Left lung (tissue), 10 donors: Measurements from ENCODE around the gene TMEM267. TPM values are rescaled to one million over a fixed set of nuclear protein-coding genes. Genes with fewer than 3 reads are reported as not detected.

Experiments used
- ATAC-seq: fragments of 200-7000 bp; cut with Tn5 transposase; one replicate; pipeline ENCODE4 v1.9.1; 2020; ENCODE audit warnings: moderate library complexity
- DNase-seq, 4 donors: peaks; one replicate each; pipeline ENCODE4 v3.0.0-alpha.2; 2013 to 2020
- H3K27ac ChIP-seq, 2 donors: fragments of 200-600 bp; sonication (generic) in 1 of 2; one replicate each; pipeline versions ENCODE4 v1.5.0 to v1.8.0; 2020 to 2021
- H3K27me3 ChIP-seq, 2 donors: fragments of 200-600 bp; sonication (generic) in 1 of 2; one replicate each; pipeline versions ENCODE4 v1.5.0 to v1.8.0; 2020 to 2021
- H3K36me3 ChIP-seq, 2 donors: fragments of 200-600 bp; sonication (generic) in 1 of 2; one replicate each; pipeline versions ENCODE4 v1.5.0 to v1.8.0; 2020 to 2021
- H3K4me1 ChIP-seq, 2 donors: fragments of 200-600 bp; one replicate each; pipeline ENCODE4 v1.8.0; 2021
- H3K4me3 ChIP-seq, 2 donors: fragments of 200-600 bp; sonication (generic) in 1 of 2; one replicate each; pipeline versions ENCODE4 v1.5.0 to v1.8.0; 2020 to 2021; ENCODE audit warnings: mild to moderate bottlenecking in 1 of 2
- H3K9me3 ChIP-seq, 2 donors: fragments of 200-600 bp; sonication (generic) in 1 of 2; one replicate each; pipeline versions ENCODE4 v1.5.0 to v1.8.0; 2020 to 2021
- intact Hi-C, 2 donors: fragments of 100-400 bp; cut with DNase I; formaldehyde crosslinking; loops; one replicate each; pipeline versions ENCODE4 v1.11.2 to v1.14.2; 2022
- polyA plus RNA-seq, 6 donors: library from polyadenylated mRNA; unstranded; fragments of 120-200 nt; gene quantifications; one replicate each; pipeline ENCODE4 v1.2.1, GENCODE V29; 2013; ENCODE audit not compliant: insufficient read length in 6 of 6
- total RNA-seq, 2 donors: library from RNA; stranded (reverse); fragmentation: NEBNext Ultra II Directional; extraction: Animal tissue kit (Norgen Biotek cat#: 25700); gene quantifications; one replicate each; pipeline ENCODE4 v1.2.1, GENCODE V29; 2021
- TF ChIP-seq, protein P1 (sequence below), 2 donors: fragments of 200-600 bp; sonication (generic) in 1 of 2; IDR thresholded peaks; one replicate each; pipeline versions ENCODE4 v1.5.0 to v1.8.0; 2021; ENCODE audit warnings: antibody characterized with exemption in 2 of 2
- donor health status: DM: no; HTN: yes; CAD: no.
- donor health status: DM: no; HTN: no; CAD: no.

The TMEM267 gene
- total and polyA plus RNA-seq, 8 donors = 13.2 to 15.6 (median 14.0) TPM

DNA sequence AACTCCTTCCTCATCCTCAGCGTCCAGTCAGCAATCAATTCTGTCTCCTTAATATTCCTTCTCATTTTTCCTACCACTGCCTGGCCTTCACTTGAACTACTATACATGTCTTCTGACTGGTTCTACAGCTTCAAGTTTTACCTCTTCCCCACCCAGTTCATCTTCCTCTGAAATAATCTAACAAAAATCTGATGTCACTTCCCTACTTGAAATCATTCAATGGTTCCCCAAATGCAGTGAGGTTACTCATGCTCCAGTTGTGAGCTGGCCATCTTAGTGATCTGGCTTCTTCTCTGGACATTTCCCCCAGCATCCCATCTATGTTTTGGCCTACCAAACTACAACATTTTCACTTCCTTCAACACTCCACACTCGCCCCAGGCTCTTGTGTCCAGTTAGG lies 14.9 kb upstream of the TMEM267 start:
- TF ChIP-seq, protein P1, sequence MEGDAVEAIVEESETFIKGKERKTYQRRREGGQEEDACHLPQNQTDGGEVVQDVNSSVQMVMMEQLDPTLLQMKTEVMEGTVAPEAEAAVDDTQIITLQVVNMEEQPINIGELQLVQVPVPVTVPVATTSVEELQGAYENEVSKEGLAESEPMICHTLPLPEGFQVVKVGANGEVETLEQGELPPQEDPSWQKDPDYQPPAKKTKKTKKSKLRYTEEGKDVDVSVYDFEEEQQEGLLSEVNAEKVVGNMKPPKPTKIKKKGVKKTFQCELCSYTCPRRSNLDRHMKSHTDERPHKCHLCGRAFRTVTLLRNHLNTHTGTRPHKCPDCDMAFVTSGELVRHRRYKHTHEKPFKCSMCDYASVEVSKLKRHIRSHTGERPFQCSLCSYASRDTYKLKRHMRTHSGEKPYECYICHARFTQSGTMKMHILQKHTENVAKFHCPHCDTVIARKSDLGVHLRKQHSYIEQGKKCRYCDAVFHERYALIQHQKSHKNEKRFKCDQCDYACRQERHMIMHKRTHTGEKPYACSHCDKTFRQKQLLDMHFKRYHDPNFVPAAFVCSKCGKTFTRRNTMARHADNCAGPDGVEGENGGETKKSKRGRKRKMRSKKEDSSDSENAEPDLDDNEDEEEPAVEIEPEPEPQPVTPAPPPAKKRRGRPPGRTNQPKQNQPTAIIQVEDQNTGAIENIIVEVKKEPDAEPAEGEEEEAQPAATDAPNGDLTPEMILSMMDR (IDR thresholded peaks at IDR 0.05) = no peak
- no peaks in the 10 kb centered on the region for H3K36me3 ChIP-seq
- DNase-seq (no peak), ATAC-seq (no peak)
- no peak overlapping the region for H3K27ac ChIP-seq
- no peaks in the 10 kb centered on the region for H3K9me3 ChIP-seq
- no peak overlapping the region for H3K4me3 ChIP-seq
- H3K27me3 ChIP-seq = no peaks in the 10 kb centered on the region
- intact Hi-C loops = no loop called here
- no peaks in the 10 kb centered on the region for H3K4me1 ChIP-seq

DNA sequence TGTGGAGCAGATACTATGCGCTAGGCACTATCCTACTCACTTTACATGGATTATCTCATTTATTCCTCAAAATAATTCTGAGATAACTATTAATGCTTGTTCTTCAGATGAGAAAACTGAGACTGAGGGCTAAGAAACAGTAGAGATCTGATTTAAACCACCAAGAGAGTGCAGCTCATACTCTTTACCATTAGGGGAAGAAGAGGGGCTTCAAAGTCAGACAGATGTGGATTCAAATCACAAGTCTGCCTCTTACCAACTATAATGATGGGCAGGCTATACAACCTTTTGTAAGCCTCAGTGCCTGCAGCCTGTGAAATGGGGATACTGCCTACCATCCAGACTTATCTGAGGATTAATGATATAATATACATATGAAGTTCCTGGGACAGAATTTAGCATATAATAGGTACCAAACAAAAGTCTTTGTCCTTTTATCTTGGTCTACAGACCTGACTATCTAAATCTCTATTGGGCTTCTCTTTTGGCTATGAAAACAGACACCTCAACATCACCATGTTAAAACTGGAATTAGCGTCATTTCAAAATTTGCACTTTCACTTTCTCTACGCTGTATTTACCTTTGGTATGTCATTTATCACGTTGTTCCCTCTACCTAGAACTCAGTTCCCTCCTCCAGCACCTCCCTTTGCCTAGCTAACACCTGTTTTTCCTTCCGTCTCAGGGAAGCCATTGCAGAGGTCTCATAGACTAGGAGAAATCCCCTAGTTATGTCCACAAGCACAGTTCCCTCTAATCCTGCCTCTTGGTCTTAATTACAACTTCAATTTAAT lies 13.8 kb upstream of the TMEM267 start:
- Histone ChIP-seq H3K27me3 (no peaks in the 10 kb centered on the region), H3K36me3 (no peaks in the 10 kb centered on the region), H3K27ac (no peak overlapping the region), H3K9me3 (no peaks in the 10 kb centered on the region), H3K4me1 (no peaks in the 10 kb centered on the region), H3K4me3 (no peak overlapping the region)
- DNase-seq (no peak), ATAC-seq (no peak)
- intact Hi-C loops = no loop called here
- TF ChIP-seq, protein P1 (IDR thresholded peaks at IDR 0.05) = no peak

DNA sequence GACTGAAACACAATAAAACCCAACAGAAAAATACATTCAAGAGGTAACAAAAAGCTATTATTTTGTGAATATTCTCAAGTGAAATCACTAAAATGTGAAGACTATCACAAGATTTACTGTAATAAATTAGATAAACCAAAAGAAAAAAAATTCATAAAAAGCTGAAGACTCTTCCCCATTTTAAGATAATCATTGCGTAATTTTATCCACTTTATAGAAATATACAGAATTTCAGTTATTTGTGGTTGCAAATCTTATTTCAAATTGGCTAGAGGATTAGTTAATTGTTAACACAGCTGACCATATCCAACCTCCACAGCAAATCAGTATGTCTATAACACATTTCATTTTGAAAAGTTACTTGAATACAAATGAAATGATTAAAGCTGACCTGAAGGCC lies 7.7 kb upstream of the TMEM267 start:
- Histone ChIP-seq H3K4me1 (no peaks in the 10 kb centered on the region), H3K9me3 (no peaks in the 10 kb centered on the region), H3K27me3 (no peaks in the 10 kb centered on the region), H3K36me3 (no peaks in the 10 kb centered on the region), H3K4me3 (no peak overlapping the region), H3K27ac (no peak overlapping the region)
- TF ChIP-seq, protein P1 (IDR thresholded peaks at IDR 0.05) = no peak
- DNase-seq (no peak), ATAC-seq (no peak)
- intact Hi-C loops = no loop called here

DNA sequence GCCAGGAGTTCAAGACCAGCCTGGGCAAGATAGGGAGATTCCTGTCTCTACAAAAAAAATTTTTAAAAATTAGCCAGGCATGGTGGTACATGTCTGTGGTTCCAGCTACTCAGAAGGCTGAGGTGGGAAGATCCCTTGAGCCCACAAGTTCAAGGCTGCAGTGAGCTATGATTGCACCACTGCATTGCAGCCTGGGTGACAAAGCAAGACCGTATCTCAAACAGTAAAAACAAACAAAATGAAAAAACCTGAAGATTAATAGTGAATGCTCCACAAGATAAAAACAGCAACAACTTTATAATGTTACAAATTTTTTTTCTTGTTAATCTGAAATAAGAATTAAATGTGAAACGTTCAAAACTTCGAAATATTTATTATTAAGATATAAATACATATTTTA lies 2.7 kb upstream of the TMEM267 start:
- Histone ChIP-seq H3K4me1 (peaks cover 0 to 23% of the 10 kb centered on the region in 2 donors), H3K27ac (no peak overlapping the region), H3K36me3 (no peaks in the 10 kb centered on the region), H3K9me3 (no peaks in the 10 kb centered on the region), H3K4me3 (no peak overlapping the region), H3K27me3 (no peaks in the 10 kb centered on the region)
- intact Hi-C loops = loop anchor here in 1 of 2 donors (10.0 kb wide), 1 partner anchor 92 kb away; no protein-coding TSS in a partner anchor
- DNase-seq (no peak), ATAC-seq (no peak)
- TF ChIP-seq, protein P1 (IDR thresholded peaks at IDR 0.05) = no peak

DNA sequence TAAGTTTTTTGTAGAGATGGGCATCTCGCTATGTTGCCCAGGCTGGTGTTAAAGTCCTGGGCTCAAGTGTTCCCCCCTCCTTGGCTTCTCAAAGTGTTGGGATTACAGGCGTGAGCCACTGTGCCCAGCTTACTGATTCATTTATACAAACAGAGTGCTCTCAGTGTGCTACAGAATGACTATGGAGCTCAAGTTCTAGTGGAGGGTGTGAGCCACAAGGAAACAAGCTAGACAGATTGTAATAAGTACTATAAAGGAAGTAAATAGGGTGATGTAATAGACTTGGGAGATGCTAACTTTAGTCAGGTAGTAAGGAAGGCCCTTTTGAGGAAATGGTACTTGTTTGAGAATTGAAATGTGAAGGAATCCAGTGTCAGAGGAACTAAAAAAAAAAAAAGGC lies 1.7 kb upstream of the TMEM267 start:
- H3K27ac ChIP-seq = peak overlapping the region; percentile 97 to 99
- no peak overlapping the region for H3K4me3 ChIP-seq
- ATAC-seq (peak; percentile 42), DNase-seq (no peak)
- intact Hi-C loops = loop anchor here in 1 of 2 donors (10.0 kb wide), 1 partner anchor 91 kb away; no protein-coding TSS in a partner anchor
- H3K4me1 ChIP-seq = peaks cover 0 to 23% of the 10 kb centered on the region in 2 donors
- no peaks in the 10 kb centered on the region for H3K9me3 ChIP-seq
- H3K27me3 ChIP-seq = no peaks in the 10 kb centered on the region
- TF ChIP-seq, protein P1 (IDR thresholded peaks at IDR 0.05) = no peak
- no peaks in the 10 kb centered on the region for H3K36me3 ChIP-seq
